H9 (cell line): ENCODE results near the gene PRR5L. TPM values are rescaled to one million over a fixed set of nuclear protein-coding genes. Genes with fewer than 3 reads are reported as not detected.

ENCODE experiments used
- DNase-seq: peaks from one replicate; pipeline ENCODE4 v3.0.0-alpha.2; 2017
- H2AFZ ChIP-seq: one replicate; pipeline ENCODE4 v1.6.1; 2013; ENCODE audit warnings: mild to moderate bottlenecking, low read length, control low read depth, moderate library complexity
- H2AK5ac ChIP-seq: 2 replicates; pipeline ENCODE4 v1.6.1; 2013; ENCODE audit warnings: low read length, control low read depth, mixed read lengths; ENCODE audit not compliant: insufficient read length
- H2BK120ac ChIP-seq: one replicate; pipeline ENCODE4 v1.6.1; 2013; ENCODE audit warnings: low read depth, mild to moderate bottlenecking, low read length, control low read depth, inconsistent platforms; ENCODE audit not compliant: poor library complexity, severe bottlenecking
- H2BK12ac ChIP-seq: 2 replicates; pipeline ENCODE4 v1.6.1; 2013; ENCODE audit warnings: low read length, control low read depth, mixed read lengths, low read depth; ENCODE audit not compliant: insufficient read length
- H2BK15ac ChIP-seq: 2 replicates; pipeline ENCODE4 v1.6.1; 2013; ENCODE audit warnings: low read depth, low read length, control low read depth
- H2BK20ac ChIP-seq: one replicate; pipeline ENCODE4 v1.6.1; 2013; ENCODE audit warnings: low read depth, mild to moderate bottlenecking, low read length, control low read depth, inconsistent platforms; ENCODE audit not compliant: poor library complexity, severe bottlenecking
- H2BK5ac ChIP-seq: 2 replicates; pipeline ENCODE4 v1.6.1; 2013; ENCODE audit warnings: low read length, control low read depth, mixed read lengths; ENCODE audit not compliant: insufficient read length
- H3K14ac ChIP-seq: 2 replicates; pipeline ENCODE4 v1.6.1; 2013; ENCODE audit warnings: low read length, control low read depth; ENCODE audit not compliant: insufficient read depth
- H3K18ac ChIP-seq: 2 replicates; pipeline ENCODE4 v1.6.1; 2013; ENCODE audit warnings: low read depth, mild to moderate bottlenecking, mixed read lengths, low read length, control low read depth; ENCODE audit not compliant: insufficient read length
- H3K23ac ChIP-seq: 2 replicates; pipeline ENCODE4 v1.6.1; 2013; ENCODE audit warnings: low read length, control low read depth, mixed read lengths, low read depth; ENCODE audit not compliant: insufficient read length
- H3K23me2 ChIP-seq: 2 replicates; pipeline ENCODE4 v1.6.1; 2013; ENCODE audit warnings: low read depth, mild to moderate bottlenecking, mixed read lengths, low read length, control low read depth; ENCODE audit not compliant: insufficient read length, poor library complexity, severe bottlenecking
- H3K27ac ChIP-seq: 2 replicates; pipeline ENCODE4 v1.5.1; 2013; ENCODE audit warnings: low read length, control low read depth, mixed read lengths, low read depth; ENCODE audit not compliant: insufficient read length
- H3K27me3 ChIP-seq: 2 replicates; pipeline ENCODE4 v1.6.1; 2013; ENCODE audit warnings: low read length, control low read depth, inconsistent platforms; ENCODE audit not compliant: insufficient read depth
- H3K4ac ChIP-seq: 2 replicates; pipeline ENCODE4 v1.6.1; 2013; ENCODE audit warnings: low read depth, mild to moderate bottlenecking, control low read depth, inconsistent platforms, low read length, moderate library complexity
- H3K4me1 ChIP-seq: 2 replicates; pipeline ENCODE4 v1.6.1; 2013; ENCODE audit warnings: low read length, control low read depth, inconsistent platforms; ENCODE audit not compliant: insufficient read depth
- H3K4me2 ChIP-seq: 2 replicates; pipeline ENCODE4 v1.6.1; 2013; ENCODE audit warnings: low read length, control low read depth, mixed read lengths; ENCODE audit not compliant: insufficient read length, insufficient read depth
- H3K56ac ChIP-seq: 2 replicates; pipeline ENCODE4 v1.6.1; 2013; ENCODE audit warnings: low read depth, mild to moderate bottlenecking, mixed read lengths, low read length, control low read depth; ENCODE audit not compliant: insufficient read length
- H3K79me1 ChIP-seq: 2 replicates; pipeline ENCODE4 v1.6.1; 2013; ENCODE audit warnings: low read depth, mild to moderate bottlenecking, moderate library complexity, low read length, control low read depth, inconsistent platforms; ENCODE audit not compliant: insufficient read depth, poor library complexity, severe bottlenecking
- H3K79me2 ChIP-seq: 2 replicates; pipeline ENCODE4 v1.6.1; 2013; ENCODE audit warnings: low read length, control low read depth, inconsistent platforms; ENCODE audit not compliant: insufficient read depth
- H3K9ac ChIP-seq: 2 replicates; pipeline ENCODE4 v1.6.1; 2013; ENCODE audit warnings: low read length, control low read depth, mixed read lengths; ENCODE audit not compliant: insufficient read length; ENCODE audit errors: extremely low read depth
- H3K9me3 ChIP-seq: one replicate; pipeline ENCODE4 v1.6.1; 2013; ENCODE audit warnings: low read depth, low read length, inconsistent platforms; ENCODE audit not compliant: control insufficient read depth
- H3T11ph ChIP-seq: one replicate; pipeline ENCODE4 v1.6.1; 2013; ENCODE audit warnings: mild to moderate bottlenecking, low read length, control low read depth, inconsistent platforms
- H4K20me1 ChIP-seq: one replicate; pipeline ENCODE4 v1.6.1; 2013; ENCODE audit not compliant: control insufficient read depth, insufficient read length, insufficient read depth
- H4K5ac ChIP-seq: 2 replicates; pipeline ENCODE4 v1.6.1; 2013; ENCODE audit warnings: low read depth, mild to moderate bottlenecking, mixed read lengths, low read length, control low read depth; ENCODE audit not compliant: insufficient read length
- H4K8ac ChIP-seq: replicated peaks from 2 replicates; pipeline ENCODE4 v1.6.1; 2013; ENCODE audit warnings: low read length, control low read depth, mixed read lengths, low read depth; ENCODE audit not compliant: insufficient read length
- H4K91ac ChIP-seq: 2 replicates; pipeline ENCODE4 v1.6.1; 2013; ENCODE audit warnings: low read depth, mild to moderate bottlenecking, moderate library complexity, mixed read lengths, low read length, control low read depth; ENCODE audit not compliant: insufficient read length
- H3K27ac Mint-ChIP-seq, 3 experiments: 2 replicates in 2 of 3; 3 replicates in 1 of 3; pipeline ENCODE4 v1.8.0; 2020 to 2021; ENCODE audit warnings: mixed read lengths in 3 of 3, mild to moderate bottlenecking in 1 of 3, moderate library complexity in 1 of 3
- H3K27me3 Mint-ChIP-seq: 2 replicates; pipeline ENCODE4 v1.8.0; 2021; ENCODE audit warnings: low read depth, mild to moderate bottlenecking, moderate library complexity, mixed read lengths
- H3K36me3 Mint-ChIP-seq, 3 experiments: 2 replicates in 2 of 3; 3 replicates in 1 of 3; pipeline ENCODE4 v1.8.0; 2020 to 2021; ENCODE audit warnings: low read depth in 3 of 3, mixed read lengths in 3 of 3; ENCODE audit not compliant: insufficient read depth in 1 of 3
- H3K4me1 Mint-ChIP-seq, 2 experiments: 2 replicates each; pipeline ENCODE4 v1.8.0; 2020; ENCODE audit warnings: mixed read lengths in 2 of 2
- H3K4me3 Mint-ChIP-seq, 2 experiments: 2 replicates in 1 of 2; 3 replicates in 1 of 2; pipeline ENCODE4 v1.8.0; 2020 to 2021; ENCODE audit warnings: mild to moderate bottlenecking in 2 of 2, mixed read lengths in 2 of 2, moderate library complexity in 1 of 2
- H3K9me3 Mint-ChIP-seq, 2 experiments: 2 replicates in 1 of 2; 3 replicates in 1 of 2; pipeline ENCODE4 v1.8.0; 2020; ENCODE audit warnings: mild to moderate bottlenecking in 2 of 2, mixed read lengths in 2 of 2, moderate library complexity in 1 of 2
- CTCF ChIP-seq: fragments of 200-600 bp; sonication (generic); conservative IDR thresholded peaks from 3 replicates; pipeline ENCODE4 v1.8.0; 2021; ENCODE audit warnings: antibody characterized with exemption, mild to moderate bottlenecking
- WGBS: extraction: QIAGEN DNeasy Blood & Tissue Kit; methylation state at CpG from one replicate; pipeline ENCODE4 v1.1.7; 2013; ENCODE audit warnings: missing lambda C conversion rate, low lambda C conversion rate, mixed read lengths; ENCODE audit not compliant: insufficient read length; ENCODE audit errors: extremely low coverage; 5-methylcytosine and 5-hydroxymethylcytosine counted together
- total RNA-seq: library from RNA; stranded (reverse); gene quantifications from 2 replicates; pipeline ENCODE4 v1.2.1, GENCODE V29; 2021

Gene PRR5L
- total RNA-seq, 1 experiment from 2014 or later, result 5.6 TPM

GRCh38 chr11:36395978-36396736 is 100.1 kb downstream of the PRR5L start:
- Histone ChIP-seq H2BK120ac (no peak overlapping the region), H3K18ac (no peak overlapping the region), H3K27me3 (no peaks in the 10 kb centered on the region), H3K4me1 (no peaks in the 10 kb centered on the region), H2BK15ac (no peak overlapping the region), H3K23ac (no peak overlapping the region), H3K27ac (no peak overlapping the region), H3T11ph (no peak overlapping the region), H2BK20ac (no peak overlapping the region), H2AFZ (no peak overlapping the region), H3K4ac (no peak overlapping the region), H3K23me2 (no peaks in the 10 kb centered on the region), H2BK5ac (no peak overlapping the region), H4K5ac (no peak overlapping the region), H3K79me2 (no peaks in the 10 kb centered on the region), H3K9me3 (no peaks in the 10 kb centered on the region), H3K56ac (no peak overlapping the region), H4K8ac (no peak overlapping the region), H3K79me1 (no peaks in the 10 kb centered on the region), H4K20me1 (no peaks in the 10 kb centered on the region), H3K4me2 (no peak overlapping the region), H4K91ac (no peak overlapping the region), H2BK12ac (no peak overlapping the region), H3K14ac (no peak overlapping the region), H3K9ac (no peak overlapping the region), H2AK5ac (no peak overlapping the region)
- Mint-ChIP-seq H3K27ac (no peak overlapping the region), H3K4me3 (no peak overlapping the region), H3K4me1 (no peaks in the 10 kb centered on the region; a peak in 1 of 4 replicates), H3K9me3 (no peaks in the 10 kb centered on the region), H3K27me3 (no peaks in the 10 kb centered on the region; the same call in 1 of the 2 replicates), H3K36me3 (no peaks in the 10 kb centered on the region)
- no peak for DNase-seq
- TF ChIP-seq CTCF, result no peak
- no CpG with 5 or more reads among the region's 11 CpGs for WGBS
